Loucy (cell line): ENCODE measurements around the gene AQP6.

ENCODE experiments used
- H2AFZ ChIP-seq: fragments of 200-600 bp; sonication (generic); 2 replicates; pipeline ENCODE4 v1.6.0; 2016; ENCODE audit warnings: antibody characterized with exemption, mild to moderate bottlenecking, low read length, moderate library complexity
- H3F3A ChIP-seq: fragments of 200-600 bp; 2 replicates; pipeline ENCODE4 v1.6.0; 2016; ENCODE audit warnings: antibody characterized with exemption, low read depth, mild to moderate bottlenecking
- H3K27me3 ChIP-seq: fragments of 200-600 bp; sonication (generic); 2 replicates; pipeline ENCODE4 v1.6.1; 2014; ENCODE audit warnings: low read length, mild to moderate bottlenecking; ENCODE audit not compliant: insufficient read depth, poor library complexity, severe bottlenecking
- H3K36me3 ChIP-seq: fragments of 200-600 bp; sonication (generic); 2 replicates; pipeline ENCODE4 v1.6.1; 2016; ENCODE audit warnings: low read length; ENCODE audit not compliant: insufficient read depth
- H3K4me1 ChIP-seq: fragments of 200-600 bp; sonication (generic); 2 replicates; pipeline ENCODE4 v1.5.1; 2014; ENCODE audit warnings: low read length, mild to moderate bottlenecking; ENCODE audit not compliant: insufficient read depth, poor library complexity, severe bottlenecking
- H3K4me2 ChIP-seq: fragments of 200-600 bp; sonication (generic); 2 replicates; pipeline ENCODE4 v1.6.0; 2014; ENCODE audit warnings: antibody characterized with exemption, low read length, low read depth, mild to moderate bottlenecking; ENCODE audit not compliant: poor library complexity, severe bottlenecking
- H3K4me3 ChIP-seq: fragments of 200-600 bp; sonication (generic); 2 replicates; pipeline ENCODE4 v1.5.1; 2014; ENCODE audit warnings: low read length, mild to moderate bottlenecking, mixed read lengths; ENCODE audit not compliant: poor library complexity, severe bottlenecking
- H3K79me2 ChIP-seq: fragments of 200-600 bp; sonication (generic); 2 replicates; pipeline ENCODE4 v1.6.1; 2014; ENCODE audit warnings: low read length; ENCODE audit not compliant: insufficient read depth
- H3K9ac ChIP-seq: fragments of 200-600 bp; sonication (generic); 2 replicates; pipeline ENCODE4 v1.6.0; 2014; ENCODE audit warnings: mild to moderate bottlenecking, low read depth, low read length, moderate library complexity; ENCODE audit not compliant: poor library complexity, severe bottlenecking
- H3K9me2 ChIP-seq: fragments of 200-600 bp; sonication (generic); replicated peaks from 2 replicates; pipeline ENCODE4 v1.6.1; 2016; ENCODE audit warnings: low read depth, low read length, mixed read lengths
- H3K9me3 ChIP-seq: fragments of 200-600 bp; sonication (generic); 2 replicates; pipeline ENCODE4 v1.6.1; 2014; ENCODE audit warnings: mild to moderate bottlenecking, antibody characterized with exemption, low read length, low read depth; ENCODE audit not compliant: insufficient read depth
- H4K20me1 ChIP-seq: fragments of 200-600 bp; sonication (generic); 2 replicates; pipeline ENCODE4 v1.6.0; 2014; ENCODE audit warnings: antibody characterized with exemption, low read length, mild to moderate bottlenecking; ENCODE audit not compliant: insufficient read depth, poor library complexity, severe bottlenecking
- EZH2phosphoT487 ChIP-seq: fragments of 200-600 bp; IDR thresholded peaks from 2 replicates; pipeline ENCODE4 v1.6.1; 2018; ENCODE audit warnings: antibody characterized with exemption, mild to moderate bottlenecking, moderate library complexity, borderline replicate concordance
- TF ChIP-seq, protein P1 (sequence below): fragments of 200-600 bp; sonication (generic); conservative IDR thresholded peaks from 2 replicates; pipeline ENCODE4 v1.5.1; 2014; ENCODE audit warnings: mild to moderate bottlenecking, antibody characterized with exemption, low read length

AQP6 gene

GRCh38 chr12:49968471-49968870 is 4.3 kb upstream of the AQP6 start:
- Histone ChIP-seq H3K9me2 (no peaks in the 10 kb centered on the region), H3K4me2 (peak overlapping the region; percentile 100), H3K9ac (no peak overlapping the region), H3F3A (no peaks in the 10 kb centered on the region), H3K36me3 (no peaks in the 10 kb centered on the region), H3K79me2 (no peaks in the 10 kb centered on the region), H2AFZ (no peak overlapping the region), H3K4me1 (peaks cover 42% of the 10 kb centered on the region), H3K4me3 (no peak overlapping the region), H3K27me3 (no peaks in the 10 kb centered on the region), H4K20me1 (no peaks in the 10 kb centered on the region), H3K9me3 (no peaks in the 10 kb centered on the region)
- TF ChIP-seq, protein P1, sequence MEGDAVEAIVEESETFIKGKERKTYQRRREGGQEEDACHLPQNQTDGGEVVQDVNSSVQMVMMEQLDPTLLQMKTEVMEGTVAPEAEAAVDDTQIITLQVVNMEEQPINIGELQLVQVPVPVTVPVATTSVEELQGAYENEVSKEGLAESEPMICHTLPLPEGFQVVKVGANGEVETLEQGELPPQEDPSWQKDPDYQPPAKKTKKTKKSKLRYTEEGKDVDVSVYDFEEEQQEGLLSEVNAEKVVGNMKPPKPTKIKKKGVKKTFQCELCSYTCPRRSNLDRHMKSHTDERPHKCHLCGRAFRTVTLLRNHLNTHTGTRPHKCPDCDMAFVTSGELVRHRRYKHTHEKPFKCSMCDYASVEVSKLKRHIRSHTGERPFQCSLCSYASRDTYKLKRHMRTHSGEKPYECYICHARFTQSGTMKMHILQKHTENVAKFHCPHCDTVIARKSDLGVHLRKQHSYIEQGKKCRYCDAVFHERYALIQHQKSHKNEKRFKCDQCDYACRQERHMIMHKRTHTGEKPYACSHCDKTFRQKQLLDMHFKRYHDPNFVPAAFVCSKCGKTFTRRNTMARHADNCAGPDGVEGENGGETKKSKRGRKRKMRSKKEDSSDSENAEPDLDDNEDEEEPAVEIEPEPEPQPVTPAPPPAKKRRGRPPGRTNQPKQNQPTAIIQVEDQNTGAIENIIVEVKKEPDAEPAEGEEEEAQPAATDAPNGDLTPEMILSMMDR: no peak
- no peak for TF ChIP-seq EZH2phosphoT487

DNA sequence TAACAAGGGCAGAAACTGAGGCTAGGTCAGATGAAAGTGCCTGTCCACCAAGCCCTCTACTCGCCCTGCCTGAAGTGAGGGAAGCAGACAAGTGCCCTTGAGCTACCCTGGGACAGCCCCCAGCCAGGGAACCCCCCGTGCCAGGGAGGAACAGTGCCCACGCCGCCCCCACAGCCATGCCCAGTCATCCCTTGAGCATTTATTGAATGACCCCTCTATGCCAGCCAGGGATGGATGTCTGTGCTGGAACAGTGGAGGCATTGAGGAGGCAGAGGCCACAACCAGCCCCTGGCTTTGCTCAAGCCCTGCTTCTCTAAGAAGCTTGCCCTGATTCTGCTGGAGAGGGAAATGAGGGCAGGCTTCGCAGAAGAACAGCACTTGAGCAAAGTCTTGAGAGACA is 3.7 kb upstream of the AQP6 start:
- H3K79me2 ChIP-seq: no peaks in the 10 kb centered on the region
- H4K20me1 ChIP-seq: no peaks in the 10 kb centered on the region
- no peak overlapping the region for H3K9ac ChIP-seq
- H3K4me2 ChIP-seq: no peak overlapping the region
- H3K36me3 ChIP-seq: no peaks in the 10 kb centered on the region
- TF ChIP-seq EZH2phosphoT487: no peak
- TF ChIP-seq, protein P1: no peak
- no peaks in the 10 kb centered on the region for H3F3A ChIP-seq
- no peak overlapping the region for H2AFZ ChIP-seq
- H3K27me3 ChIP-seq: no peaks in the 10 kb centered on the region
- H3K4me1 ChIP-seq: peaks cover 36% of the 10 kb centered on the region
- H3K4me3 ChIP-seq: no peak overlapping the region
- no peaks in the 10 kb centered on the region for H3K9me3 ChIP-seq
- no peaks in the 10 kb centered on the region for H3K9me2 ChIP-seq

DNA sequence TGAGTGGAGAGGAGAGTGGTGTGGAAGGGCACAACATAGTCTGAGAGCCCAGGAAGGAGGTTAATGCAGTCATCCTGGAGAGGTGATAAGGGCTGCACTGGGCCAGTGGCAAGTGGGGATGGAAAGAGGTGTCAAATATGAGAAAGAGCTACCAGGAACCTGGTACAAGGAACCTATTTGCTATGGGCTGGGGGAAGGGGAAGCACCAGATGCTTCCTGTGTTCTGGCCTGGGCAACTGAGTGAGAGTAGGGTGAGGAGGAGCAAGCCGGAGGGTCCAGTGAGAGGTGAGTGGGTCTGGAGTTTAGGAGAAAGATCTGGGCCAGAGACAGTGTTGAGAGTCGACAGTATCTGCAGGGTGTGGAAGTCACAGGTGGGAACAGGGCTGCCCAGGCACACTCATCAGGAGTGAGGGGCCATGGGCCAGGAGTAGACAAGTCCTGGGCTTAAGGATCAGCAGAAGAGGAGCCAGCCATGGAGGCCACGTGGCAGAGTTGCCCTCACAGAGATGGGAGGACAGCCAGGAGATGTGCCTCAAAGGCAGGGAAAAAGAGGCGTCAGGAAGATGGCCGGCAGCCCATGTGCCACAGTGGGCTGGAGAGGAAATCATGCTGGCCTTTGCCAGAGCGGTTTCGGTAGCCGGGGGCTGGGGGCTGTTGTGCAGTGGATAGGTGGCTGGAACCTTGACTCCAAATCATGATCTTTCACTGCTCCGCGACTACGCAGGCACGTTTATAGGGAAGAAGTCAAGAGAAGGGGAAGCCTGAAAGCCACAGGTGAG is 2.9 kb upstream of the AQP6 start:
- Histone ChIP-seq H3F3A (no peaks in the 10 kb centered on the region), H2AFZ (no peak overlapping the region), H3K9ac (no peak overlapping the region), H3K9me3 (no peaks in the 10 kb centered on the region), H3K4me3 (no peak overlapping the region), H3K4me1 (peaks cover 28% of the 10 kb centered on the region), H3K4me2 (no peak overlapping the region), H3K36me3 (no peaks in the 10 kb centered on the region), H4K20me1 (no peaks in the 10 kb centered on the region), H3K27me3 (no peaks in the 10 kb centered on the region), H3K79me2 (no peaks in the 10 kb centered on the region), H3K9me2 (no peaks in the 10 kb centered on the region)
- TF ChIP-seq EZH2phosphoT487: no peak
- TF ChIP-seq, protein P1: no peak
